ENCODE measurements around the gene MFF. TPM values are rescaled to one million over a fixed set of nuclear protein-coding genes. Genes with fewer than 3 reads are reported as not detected.

Gene MFF
- total RNA-seq, 1 donor from 2014 or later, result 65.9 TPM

GRCh38 chr2:227365833-227366232 lies 40.8 kb downstream of the MFF start:
- no peaks in the 10 kb centered on the region for H3K9me3 ChIP-seq
- no peak for DNase-seq (ENCODE audit: low spot score in 2 of 2)
- H3K4me3 ChIP-seq, result no peak overlapping the region
- peak overlapping the region; percentile 51 to 85 for H3K27ac ChIP-seq
- H3K4me1 ChIP-seq, result peaks cover 0 to 27% of the 10 kb centered on the region in 2 donors
- no peaks in the 10 kb centered on the region for H3K36me3 ChIP-seq
- intact Hi-C loops (cut with DNase I), result loop anchor here (2.0 to 5.0 kb wide), 3 partner anchors 41 to 451 kb away; partner anchors contain the start of gene MFF
- TF ChIP-seq CTCF (IDR thresholded peaks at IDR 0.05), result no peak
- H3K27me3 ChIP-seq, result no peaks in the 10 kb centered on the region

GRCh38 chr2:227366769-227367426 lies 41.8 kb downstream of the MFF start:
- Histone ChIP-seq H3K9me3 (no peaks in the 10 kb centered on the region), H3K27me3 (no peaks in the 10 kb centered on the region), H3K27ac (peak overlapping the region; percentile 51 to 85), H3K4me1 (peaks cover 0 to 34% of the 10 kb centered on the region in 2 donors), H3K36me3 (no peaks in the 10 kb centered on the region), H3K4me3 (no peak overlapping the region)
- intact Hi-C loops (cut with DNase I), result loop anchor here (2.0 to 5.0 kb wide), 3 partner anchors 40 to 450 kb away; partner anchors contain the start of gene MFF
- peak in 1 of 2 donors; percentile 83 for DNase-seq (ENCODE audit: low spot score in 2 of 2)
- no peak for TF ChIP-seq CTCF (IDR thresholded peaks at IDR 0.05)

GRCh38 chr2:227367427-227367795 lies 42.4 kb downstream of the MFF start:
- intact Hi-C loops (cut with DNase I), result loop anchor here (2.0 to 5.0 kb wide), 3 partner anchors 39 to 450 kb away; partner anchors contain the start of gene MFF
- no peaks in the 10 kb centered on the region for H3K9me3 ChIP-seq
- no peaks in the 10 kb centered on the region for H3K27me3 ChIP-seq
- no peak for TF ChIP-seq CTCF (IDR thresholded peaks at IDR 0.05)
- H3K27ac ChIP-seq, result peak overlapping the region; percentile 51 to 85
- H3K4me3 ChIP-seq, result no peak overlapping the region
- no peak for DNase-seq (ENCODE audit: low spot score in 2 of 2)
- H3K4me1 ChIP-seq, result peaks cover 0 to 34% of the 10 kb centered on the region in 2 donors
- no peaks in the 10 kb centered on the region for H3K36me3 ChIP-seq

DNA sequence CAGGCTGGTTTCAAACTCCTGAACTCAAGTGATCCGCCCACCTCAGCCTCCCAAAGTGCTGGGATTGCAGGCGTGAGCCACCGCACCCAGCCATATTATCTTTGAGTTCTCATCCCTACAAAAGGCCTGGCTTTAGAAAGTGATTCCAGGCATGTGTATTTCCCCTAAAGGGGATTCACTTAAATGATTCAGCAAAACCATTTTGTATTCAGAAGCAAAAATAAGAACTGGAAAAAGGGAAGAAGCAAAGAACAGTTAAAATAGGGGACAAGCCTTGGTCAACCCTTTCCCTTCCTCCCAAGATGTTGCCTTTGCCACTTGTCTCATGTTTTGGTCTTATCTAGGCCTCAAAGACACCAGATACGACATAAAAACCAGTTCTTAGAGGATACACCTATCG lies 43.5 kb downstream of the MFF start:
- DNase-seq (ENCODE audit: low spot score in 2 of 2), result no peak
- H3K36me3 ChIP-seq, result no peaks in the 10 kb centered on the region
- no peaks in the 10 kb centered on the region for H3K9me3 ChIP-seq
- peaks cover 0 to 34% of the 10 kb centered on the region in 2 donors for H3K4me1 ChIP-seq
- peak overlapping the region in 1 of 2 donors; percentile 56 for H3K27ac ChIP-seq
- no peak overlapping the region for H3K4me3 ChIP-seq
- TF ChIP-seq CTCF (IDR thresholded peaks at IDR 0.05), result no peak
- H3K27me3 ChIP-seq, result no peaks in the 10 kb centered on the region
- intact Hi-C loops (cut with DNase I), result loop anchor here (5.0 kb wide), 1 partner anchor 449 kb away; no protein-coding TSS in a partner anchor

DNA sequence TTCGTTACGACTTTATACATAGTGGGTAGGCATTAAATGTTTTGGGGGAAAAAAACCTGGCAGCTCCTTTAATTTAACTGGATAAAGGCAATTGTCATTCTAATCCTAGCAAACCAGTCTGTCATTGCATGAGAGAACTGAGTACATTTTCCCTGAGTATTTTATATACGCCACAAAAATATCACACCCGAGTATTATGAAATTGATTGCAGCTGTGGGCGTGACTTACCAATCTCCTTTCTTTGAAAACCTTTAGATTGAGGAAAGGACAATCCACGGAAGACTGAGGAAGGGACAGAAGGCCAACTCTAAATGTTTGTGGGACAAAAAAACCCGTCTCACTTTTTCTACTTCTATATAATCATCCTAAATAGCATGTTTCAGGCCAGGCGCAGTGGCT lies 45.0 kb downstream of the MFF start:
- Histone ChIP-seq H3K27me3 (no peaks in the 10 kb centered on the region), H3K36me3 (no peaks in the 10 kb centered on the region), H3K4me1 (peaks cover 0 to 28% of the 10 kb centered on the region in 2 donors), H3K9me3 (no peaks in the 10 kb centered on the region), H3K27ac (peak overlapping the region; percentile 53 to 73), H3K4me3 (no peak overlapping the region)
- intact Hi-C loops (cut with DNase I), result no loop called here
- TF ChIP-seq CTCF (IDR thresholded peaks at IDR 0.05), result no peak
- no peak for DNase-seq (ENCODE audit: low spot score in 2 of 2)

Data from ascending aorta (tissue), 2 donors.